HG03521 (cell line): ENCODE data around the gene ZDHHC7.
"Not testable (repeated sequence)": the region's sequence is repeated elsewhere in the genome, so short reads cannot be mapped to it uniquely, and the experiment has no call there.

Source experiments
- ATAC-seq: cut with Tn5 transposase; IDR thresholded peaks from one replicate; pipeline ENCODE4 v1.9.1; 2021; ENCODE audit warnings: mild to moderate bottlenecking, moderate library complexity; ENCODE audit not compliant: unreplicated experiment

Gene ZDHHC7

DNA sequence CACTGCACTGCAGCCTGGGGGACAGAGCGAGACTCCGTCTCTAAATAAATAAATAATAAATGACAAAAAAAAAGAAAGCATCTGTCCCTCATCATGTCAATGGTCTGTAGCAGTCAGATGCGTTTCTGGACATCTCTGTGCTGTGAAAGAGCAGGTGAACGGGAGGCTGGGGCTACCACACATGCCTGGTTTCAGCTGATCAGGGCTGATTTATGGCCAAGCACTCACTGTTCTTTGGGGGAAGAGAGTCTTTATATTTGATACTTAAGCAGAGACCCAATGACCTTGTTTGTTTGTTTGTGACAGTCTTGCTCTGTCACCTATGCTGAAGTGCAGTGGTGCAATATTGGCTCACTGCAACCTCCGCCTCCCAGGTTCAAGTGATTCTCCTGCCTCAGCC lies 33.7 kb upstream of the ZDHHC7 start:
- no peak for ATAC-seq

GRCh38 chr16:85042606-85043005 lies 31.3 kb upstream of the ZDHHC7 start:
- ATAC-seq, result no peak

- ATAC-seq, result no peak
Observed at GRCh38 chr16:85042167-85042526, 30.8 kb upstream of the ZDHHC7 start.

- ATAC-seq, result no peak
Observed at GRCh38 chr16:85041219-85042166, 30.2 kb upstream of the ZDHHC7 start.

DNA sequence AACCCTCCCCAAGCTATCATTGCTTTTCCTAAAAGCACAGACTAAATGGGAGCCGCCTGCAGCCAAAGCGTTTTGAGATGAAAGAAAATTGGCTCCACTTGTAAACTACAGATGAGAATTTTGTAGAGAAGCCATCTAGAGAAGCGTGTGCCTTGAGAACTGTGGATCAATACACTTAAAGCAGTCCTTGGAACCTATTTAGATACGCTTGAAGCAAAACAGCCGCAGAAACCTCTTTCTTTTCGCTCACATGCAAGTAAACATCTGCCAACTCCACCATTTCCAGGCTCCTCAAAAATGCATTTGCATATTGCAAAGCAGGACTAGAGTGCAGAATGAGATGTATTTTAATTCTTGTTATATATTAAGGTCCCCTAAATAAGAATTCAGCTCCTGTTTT lies 29.4 kb upstream of the ZDHHC7 start:
- no peak for ATAC-seq

DNA sequence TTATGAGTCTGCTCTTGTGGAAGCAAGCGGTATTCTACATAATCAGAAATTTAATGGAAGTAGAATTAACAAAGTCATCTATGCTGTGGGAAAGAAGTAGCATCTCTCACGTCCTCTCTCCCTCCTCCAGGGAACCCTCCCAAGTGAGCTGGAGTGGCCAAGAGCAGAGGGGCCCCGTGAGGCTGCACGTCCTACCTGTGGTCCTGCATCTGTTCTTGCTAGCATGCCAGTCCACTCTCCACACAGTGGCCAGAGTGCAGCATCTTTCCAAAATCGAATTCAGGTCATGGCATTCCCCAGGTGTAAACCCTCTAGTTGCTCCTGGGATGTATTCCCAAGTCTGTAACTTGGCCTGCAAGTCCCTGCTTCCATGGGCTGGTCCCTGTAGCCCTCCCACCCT lies 26.4 kb upstream of the ZDHHC7 start:
- ATAC-seq, result no peak

- no peak for ATAC-seq
Observed at GRCh38 chr16:85037050-85037410, 25.7 kb upstream of the ZDHHC7 start.

DNA sequence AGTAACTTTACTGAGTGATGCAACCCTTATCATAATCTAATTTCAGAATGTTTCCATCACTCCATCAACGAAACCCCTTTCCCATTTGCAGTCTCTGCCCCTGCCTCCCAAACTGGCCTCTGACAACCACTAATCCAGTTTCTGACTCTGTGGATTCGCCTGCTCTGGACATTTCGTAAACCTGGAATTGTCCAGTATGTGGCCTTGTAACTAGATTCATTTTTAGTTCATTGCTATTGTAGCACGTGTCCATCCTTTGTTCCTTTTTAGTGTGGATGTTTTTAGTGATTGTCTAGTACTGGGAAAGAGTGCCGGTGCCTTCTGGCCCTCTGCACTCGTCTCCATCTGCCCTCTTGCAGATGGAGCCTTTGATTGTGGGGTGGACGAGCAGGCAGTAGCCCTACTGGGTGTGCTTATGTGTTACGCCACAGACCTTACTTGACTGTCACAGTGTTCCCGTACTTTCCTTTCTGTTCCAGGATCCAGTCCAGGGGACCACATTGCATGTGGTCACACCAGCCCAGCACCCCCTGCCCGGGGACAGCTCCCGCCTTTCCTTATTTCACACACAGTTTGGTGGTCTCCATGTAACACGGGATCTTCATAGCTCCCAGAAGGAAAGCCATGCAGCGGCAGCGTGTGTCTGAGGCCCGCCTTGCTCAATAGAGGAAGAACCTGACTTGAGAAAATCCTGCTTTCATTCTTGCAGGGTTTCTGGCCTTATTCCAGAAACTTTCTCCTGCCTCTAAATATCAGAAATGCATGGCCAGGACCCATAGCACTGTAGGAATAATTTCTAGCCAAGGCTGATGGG lies 25.1 kb upstream of the ZDHHC7 start:
- ATAC-seq, result no peak

GRCh38 chr16:85034591-85035433 lies 23.5 kb upstream of the ZDHHC7 start:
- no peak for ATAC-seq

DNA sequence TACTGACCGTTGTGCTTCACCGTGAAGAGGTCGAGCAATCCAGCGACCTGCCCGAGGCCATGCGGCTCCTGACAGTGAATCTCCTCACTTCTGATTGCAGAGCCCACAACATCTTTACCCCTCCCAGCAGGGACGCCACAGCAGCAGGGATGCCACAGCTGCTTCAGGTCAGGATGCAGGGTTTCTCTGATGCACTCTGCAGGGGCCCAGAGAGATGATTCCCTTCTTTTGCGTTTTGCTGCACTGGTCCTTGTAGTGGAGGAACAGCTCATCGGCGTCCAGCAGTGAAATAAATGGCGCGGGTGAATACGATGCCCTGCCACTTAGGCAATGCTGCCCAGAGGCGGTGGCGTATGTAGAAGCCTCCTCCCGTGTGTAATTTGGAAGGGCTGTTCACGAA lies 21.8 kb upstream of the ZDHHC7 start:
- ATAC-seq, result no peak

- ATAC-seq, result not testable (repeated sequence)
Observed at GRCh38 chr16:85032187-85032586, 20.9 kb upstream of the ZDHHC7 start.

DNA sequence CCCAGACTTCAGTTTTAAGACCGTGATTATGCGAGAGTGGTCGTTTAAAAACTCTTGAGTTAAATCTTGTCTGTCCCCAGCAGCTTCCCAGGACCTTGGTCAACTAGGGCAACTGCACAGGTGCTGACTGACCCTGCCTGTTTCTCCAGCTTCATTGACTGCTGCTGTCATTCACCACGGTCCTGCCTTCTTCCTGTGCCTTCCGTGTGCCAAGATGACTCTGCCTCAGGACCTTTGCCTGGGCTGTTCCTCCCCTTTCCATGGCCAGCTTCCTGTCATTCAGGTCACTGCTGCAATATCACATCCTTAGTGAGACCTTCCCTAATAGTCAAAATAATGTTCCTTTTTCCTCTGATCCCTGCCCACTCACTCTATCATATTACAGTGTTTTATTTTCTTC lies 20.1 kb upstream of the ZDHHC7 start:
- ATAC-seq, result no peak

GRCh38 chr16:85029981-85030401 lies 18.7 kb upstream of the ZDHHC7 start:
- ATAC-seq, result no peak

DNA sequence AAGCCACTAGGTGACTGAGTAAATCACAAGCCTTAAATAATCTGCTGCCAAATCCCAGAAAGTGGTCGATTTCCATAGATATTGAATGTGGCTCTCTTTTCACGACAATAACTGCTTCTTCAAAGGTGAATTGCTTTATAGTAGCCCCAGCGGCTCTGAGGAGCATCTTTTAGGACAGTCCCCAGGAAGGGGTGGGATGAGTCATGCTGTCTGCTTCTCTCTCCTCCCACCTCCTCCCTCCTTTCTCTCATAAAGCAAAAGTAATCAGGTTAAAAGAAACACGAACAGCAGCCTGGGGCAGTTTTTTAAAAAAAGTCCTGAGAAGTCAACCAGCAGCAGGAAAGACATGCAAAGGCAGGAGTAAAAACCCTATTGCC lies 18.1 kb upstream of the ZDHHC7 start:
- no peak for ATAC-seq

DNA sequence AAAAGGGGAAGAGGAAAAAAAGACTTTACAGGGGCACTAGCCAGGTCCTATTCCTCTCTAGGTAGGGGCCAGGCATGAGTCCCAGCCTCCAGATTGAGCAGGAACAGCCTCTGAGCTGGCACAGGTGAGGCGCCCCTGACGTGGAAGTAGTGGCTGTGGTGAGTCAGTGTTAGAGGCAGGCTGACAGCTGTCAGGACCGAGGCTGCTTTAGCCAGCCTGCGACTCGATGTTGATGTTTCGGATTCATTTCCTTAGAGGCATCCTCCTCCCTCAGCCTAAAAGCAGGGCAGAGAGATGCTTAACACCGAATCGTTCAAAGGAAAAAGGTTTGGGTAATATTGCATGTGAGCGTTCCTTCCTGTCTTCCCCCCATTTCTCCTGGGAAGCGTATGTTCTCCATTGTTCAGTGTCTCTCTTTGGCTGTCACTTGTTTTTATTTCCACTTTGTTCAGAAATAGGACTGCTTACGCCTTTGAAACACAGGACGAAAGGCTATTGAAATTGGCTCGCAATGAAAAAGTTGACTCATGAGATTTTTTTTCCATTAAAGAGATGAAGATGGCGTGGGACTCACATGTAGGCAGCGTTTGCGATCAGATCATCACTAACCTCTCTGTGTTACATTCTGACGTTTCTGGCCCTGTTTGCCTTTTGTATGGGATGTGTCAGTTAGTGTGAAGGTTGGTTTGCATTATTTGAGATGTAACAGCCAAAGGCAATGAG lies 17.5 kb upstream of the ZDHHC7 start:
- no peak for ATAC-seq

DNA sequence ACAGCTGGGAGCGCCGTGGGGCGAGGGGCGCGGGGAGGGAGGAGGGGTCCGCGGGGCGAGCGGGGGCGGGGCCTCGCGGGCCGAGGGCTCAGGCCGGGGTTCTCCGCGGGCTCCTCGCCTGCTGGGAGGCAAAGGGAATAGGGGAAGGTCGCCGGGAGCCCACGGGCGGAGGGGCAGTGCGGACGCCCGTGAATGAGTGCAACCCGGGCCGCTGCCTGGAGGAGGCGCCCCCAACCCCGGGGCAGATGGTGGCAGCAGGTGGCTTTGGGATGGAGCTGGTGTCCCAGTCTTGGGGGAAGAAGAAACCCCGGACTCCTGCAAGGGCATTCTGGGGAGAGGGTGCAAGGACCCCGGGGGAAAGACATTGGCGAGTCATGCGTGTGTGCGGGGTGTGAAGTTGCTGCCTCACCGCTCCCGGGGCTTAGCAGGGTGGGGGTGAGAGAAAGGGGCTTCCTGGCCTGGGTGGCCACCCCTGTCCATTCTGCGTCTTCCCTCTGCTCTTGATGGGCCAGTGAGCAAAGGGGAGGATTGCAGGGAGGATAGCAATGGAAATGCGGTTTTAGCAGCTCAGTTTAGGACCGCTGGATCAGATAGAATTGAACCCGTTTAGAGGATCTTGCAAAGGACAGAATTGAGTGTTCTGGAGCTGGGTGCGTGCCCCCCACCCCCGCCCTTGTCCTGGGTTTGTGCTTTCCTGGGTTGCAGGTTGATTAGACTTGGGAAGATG lies 16.8 kb upstream of the ZDHHC7 start:
- ATAC-seq, result peak; percentile 28

- peak; percentile 87 for ATAC-seq
Observed at GRCh38 chr16:85027349-85027957, 16.1 kb upstream of the ZDHHC7 start, which contains the start of gene KIAA0513. TSS of gene KIAA0513 (plus strand) at chr16:85027795. CDS start at chr16:85067072, 39,277 bp downstream.

- no peak for ATAC-seq
Observed at GRCh38 chr16:85026703-85027102, 15.4 kb upstream of the ZDHHC7 start.
